ENCODE results near the gene KATNAL1. TPM values are rescaled to one million over a fixed set of nuclear protein-coding genes. Genes with fewer than 3 reads are reported as not detected.

The KATNAL1 gene
- total RNA-seq, 3 donors from 2014 or later = 3.4 to 45.5 (median 5.8) TPM

GRCh38 chr13:30163441-30163840, 143.9 kb downstream of the KATNAL1 start:
- intact Hi-C loops (cut with DNase I, micrococcal nuclease) = no loop called here
- no peaks in the 10 kb centered on the region for H3K36me3 ChIP-seq (ENCODE audit: low read depth)

DNA sequence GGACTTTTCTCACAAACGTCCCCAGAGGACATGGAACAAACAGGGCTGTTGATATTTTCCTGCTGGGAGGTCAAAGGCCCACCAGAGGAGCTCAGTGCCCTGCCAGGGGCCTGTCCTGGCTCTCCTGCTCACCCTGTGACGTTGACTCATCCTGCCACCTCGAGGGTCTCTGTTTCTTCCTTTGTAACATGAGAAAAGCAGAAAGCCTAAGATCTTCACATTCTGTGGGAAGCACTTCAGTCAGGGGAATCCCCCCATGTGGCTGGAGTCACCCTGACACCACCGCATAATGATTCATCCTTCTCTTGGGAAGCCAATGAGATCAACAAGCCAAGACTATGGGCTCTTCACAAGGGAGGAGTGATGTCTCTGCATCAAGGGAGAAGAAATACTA, 147.9 kb downstream of the KATNAL1 start:
- Histone ChIP-seq H3K36me3 (ENCODE audit: low read depth) (no peaks in the 10 kb centered on the region), H3K9me3 (no peaks in the 10 kb centered on the region), H3K4me3 (no peak overlapping the region), H3K4me1 (ENCODE audit: low read depth) (no peaks in the 10 kb centered on the region)
- ATAC-seq (peak; percentile 33), DNase-seq (no peak)
- intact Hi-C loops (cut with DNase I, micrococcal nuclease) = no loop called here
- TF ChIP-seq, protein P1, sequence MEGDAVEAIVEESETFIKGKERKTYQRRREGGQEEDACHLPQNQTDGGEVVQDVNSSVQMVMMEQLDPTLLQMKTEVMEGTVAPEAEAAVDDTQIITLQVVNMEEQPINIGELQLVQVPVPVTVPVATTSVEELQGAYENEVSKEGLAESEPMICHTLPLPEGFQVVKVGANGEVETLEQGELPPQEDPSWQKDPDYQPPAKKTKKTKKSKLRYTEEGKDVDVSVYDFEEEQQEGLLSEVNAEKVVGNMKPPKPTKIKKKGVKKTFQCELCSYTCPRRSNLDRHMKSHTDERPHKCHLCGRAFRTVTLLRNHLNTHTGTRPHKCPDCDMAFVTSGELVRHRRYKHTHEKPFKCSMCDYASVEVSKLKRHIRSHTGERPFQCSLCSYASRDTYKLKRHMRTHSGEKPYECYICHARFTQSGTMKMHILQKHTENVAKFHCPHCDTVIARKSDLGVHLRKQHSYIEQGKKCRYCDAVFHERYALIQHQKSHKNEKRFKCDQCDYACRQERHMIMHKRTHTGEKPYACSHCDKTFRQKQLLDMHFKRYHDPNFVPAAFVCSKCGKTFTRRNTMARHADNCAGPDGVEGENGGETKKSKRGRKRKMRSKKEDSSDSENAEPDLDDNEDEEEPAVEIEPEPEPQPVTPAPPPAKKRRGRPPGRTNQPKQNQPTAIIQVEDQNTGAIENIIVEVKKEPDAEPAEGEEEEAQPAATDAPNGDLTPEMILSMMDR (IDR thresholded peaks at IDR 0.05) = no peak

More at GRCh38 chr13:30163441-30163840, 143.9 kb downstream of the KATNAL1 start:
- no peaks in the 10 kb centered on the region for H3K4me1 ChIP-seq (ENCODE audit: low read depth)
- H3K4me3 ChIP-seq = no peak overlapping the region
- DNase-seq (no peak), ATAC-seq (no peak)
- no peaks in the 10 kb centered on the region for H3K9me3 ChIP-seq
- TF ChIP-seq, protein P1 (IDR thresholded peaks at IDR 0.05) = no peak

DNA sequence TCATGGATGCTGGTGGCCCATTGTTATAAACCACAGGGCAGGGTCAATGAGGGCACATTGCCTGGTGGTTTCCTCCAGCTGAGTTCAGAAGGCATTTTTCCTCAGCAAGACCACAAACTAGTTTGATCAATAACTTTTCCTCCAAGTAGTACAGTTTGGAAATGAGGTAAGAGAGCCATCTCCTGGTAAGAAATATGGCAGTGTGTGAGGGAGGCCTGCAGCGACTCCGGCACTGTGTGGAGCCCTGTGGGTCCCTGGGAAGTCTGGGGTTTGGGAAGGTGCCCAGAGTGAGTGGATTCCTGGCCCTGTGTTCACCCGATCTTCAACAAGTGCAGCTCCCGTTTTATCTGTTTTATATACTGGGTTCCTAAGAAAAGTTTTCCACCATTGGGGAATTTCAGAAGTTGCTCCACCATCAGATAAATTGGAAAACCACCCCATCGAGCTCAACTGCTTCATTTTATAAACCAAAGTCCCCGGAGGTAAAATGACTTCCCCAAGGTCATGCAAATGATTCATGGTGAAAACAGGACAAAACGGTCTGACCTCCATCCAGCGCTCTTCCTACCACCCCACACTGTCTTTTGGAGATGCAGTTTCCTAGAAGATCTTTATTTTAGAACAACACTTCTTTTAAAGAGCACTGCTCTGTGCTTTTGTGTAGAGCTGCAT, 148.4 kb downstream of the KATNAL1 start:
- no peaks in the 10 kb centered on the region for H3K4me1 ChIP-seq (ENCODE audit: low read depth)
- peak; percentile 51 for ATAC-seq
- H3K4me3 ChIP-seq = no peak overlapping the region
- no peaks in the 10 kb centered on the region for H3K9me3 ChIP-seq
- no peak for DNase-seq
- TF ChIP-seq, protein P1 (IDR thresholded peaks at IDR 0.05) = no peak
- H3K36me3 ChIP-seq (ENCODE audit: low read depth) = no peaks in the 10 kb centered on the region
- intact Hi-C loops (cut with DNase I, micrococcal nuclease) = no loop called here

DNA sequence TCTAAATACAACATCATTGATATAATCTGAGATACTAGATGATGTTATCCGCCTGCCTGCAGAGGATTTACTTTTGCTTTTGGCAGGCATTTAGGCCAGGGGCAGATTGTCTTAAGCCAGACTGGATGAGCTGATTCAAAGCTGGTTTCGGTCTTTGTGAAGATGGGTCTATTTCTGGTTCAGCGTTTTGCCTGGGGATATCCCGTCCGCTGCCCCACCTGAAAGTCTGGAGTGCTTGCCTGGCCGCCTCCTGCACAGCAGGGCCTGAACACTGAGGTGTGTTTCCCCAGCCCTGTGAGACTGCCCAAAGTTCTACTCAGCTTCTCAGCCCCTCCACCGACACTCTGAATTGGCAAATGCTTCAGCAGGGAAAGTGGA, 149.7 kb downstream of the KATNAL1 start:
- TF ChIP-seq, protein P1 (IDR thresholded peaks at IDR 0.05) = no peak
- DNase-seq = no peak
- no peaks in the 10 kb centered on the region for H3K36me3 ChIP-seq (ENCODE audit: low read depth)
- intact Hi-C loops (cut with DNase I, micrococcal nuclease) = no loop called here
- no peaks in the 10 kb centered on the region for H3K4me1 ChIP-seq (ENCODE audit: low read depth)
- no peak for ATAC-seq
- no peak overlapping the region for H3K4me3 ChIP-seq
- H3K9me3 ChIP-seq = no peaks in the 10 kb centered on the region

DNA sequence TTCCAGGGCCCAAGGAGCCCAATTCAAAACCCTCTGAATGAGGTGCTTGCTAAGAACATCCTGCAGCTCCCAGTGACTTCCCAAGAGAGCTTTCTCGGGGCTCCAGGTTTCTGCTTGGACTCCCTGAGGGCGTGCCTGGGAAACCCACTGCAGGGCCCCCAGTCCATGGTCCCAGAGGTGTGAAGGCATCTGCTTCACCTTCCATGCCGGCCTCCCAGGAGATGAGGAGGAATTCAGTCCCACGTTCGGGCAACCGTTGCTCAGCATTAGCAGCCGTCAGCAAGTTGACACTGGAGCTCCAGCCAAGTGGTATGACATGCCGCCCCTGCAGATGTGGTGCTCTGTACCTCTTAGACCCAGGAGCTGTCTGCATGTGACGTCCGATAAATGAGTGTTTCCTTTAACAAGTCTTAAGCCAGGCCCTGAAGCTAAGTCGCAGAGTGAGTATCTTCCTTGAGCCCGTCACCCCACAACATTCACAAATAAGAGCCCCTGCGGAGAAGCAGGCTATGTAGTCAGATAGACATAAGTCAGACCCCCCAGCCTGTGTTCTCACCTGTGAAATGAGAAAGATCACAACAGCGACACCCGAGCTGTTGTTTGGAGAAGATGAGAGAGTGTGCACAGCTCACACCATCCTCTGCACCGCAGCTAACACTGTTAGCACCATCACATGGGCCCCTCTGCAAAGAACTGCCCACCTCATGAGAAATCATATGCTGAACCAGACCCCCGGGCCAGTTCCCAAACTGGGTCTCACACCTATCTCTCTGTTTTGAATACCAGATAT, 150.3 kb downstream of the KATNAL1 start:
- DNase-seq (no peak), ATAC-seq (no peak)
- Histone ChIP-seq H3K4me3 (no peak overlapping the region), H3K9me3 (no peaks in the 10 kb centered on the region), H3K4me1 (ENCODE audit: low read depth) (no peaks in the 10 kb centered on the region), H3K36me3 (ENCODE audit: low read depth) (no peaks in the 10 kb centered on the region)
- TF ChIP-seq, protein P1 (IDR thresholded peaks at IDR 0.05) = no peak
- intact Hi-C loops (cut with DNase I, micrococcal nuclease) = no loop called here
